DMS79 (cell line): Measurements from ENCODE around the gene FUNDC1.
"Not testable (repeated sequence)": the region's sequence is repeated elsewhere in the genome, so short reads cannot be mapped to it uniquely, and the experiment has no call there.

Experiments
- DNase-seq: peaks from one replicate; lab custom pipeline; 2025; lab: John Stamatoyannopoulos, UW

Gene FUNDC1, protein sequence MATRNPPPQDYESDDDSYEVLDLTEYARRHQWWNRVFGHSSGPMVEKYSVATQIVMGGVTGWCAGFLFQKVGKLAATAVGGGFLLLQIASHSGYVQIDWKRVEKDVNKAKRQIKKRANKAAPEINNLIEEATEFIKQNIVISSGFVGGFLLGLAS

DNA sequence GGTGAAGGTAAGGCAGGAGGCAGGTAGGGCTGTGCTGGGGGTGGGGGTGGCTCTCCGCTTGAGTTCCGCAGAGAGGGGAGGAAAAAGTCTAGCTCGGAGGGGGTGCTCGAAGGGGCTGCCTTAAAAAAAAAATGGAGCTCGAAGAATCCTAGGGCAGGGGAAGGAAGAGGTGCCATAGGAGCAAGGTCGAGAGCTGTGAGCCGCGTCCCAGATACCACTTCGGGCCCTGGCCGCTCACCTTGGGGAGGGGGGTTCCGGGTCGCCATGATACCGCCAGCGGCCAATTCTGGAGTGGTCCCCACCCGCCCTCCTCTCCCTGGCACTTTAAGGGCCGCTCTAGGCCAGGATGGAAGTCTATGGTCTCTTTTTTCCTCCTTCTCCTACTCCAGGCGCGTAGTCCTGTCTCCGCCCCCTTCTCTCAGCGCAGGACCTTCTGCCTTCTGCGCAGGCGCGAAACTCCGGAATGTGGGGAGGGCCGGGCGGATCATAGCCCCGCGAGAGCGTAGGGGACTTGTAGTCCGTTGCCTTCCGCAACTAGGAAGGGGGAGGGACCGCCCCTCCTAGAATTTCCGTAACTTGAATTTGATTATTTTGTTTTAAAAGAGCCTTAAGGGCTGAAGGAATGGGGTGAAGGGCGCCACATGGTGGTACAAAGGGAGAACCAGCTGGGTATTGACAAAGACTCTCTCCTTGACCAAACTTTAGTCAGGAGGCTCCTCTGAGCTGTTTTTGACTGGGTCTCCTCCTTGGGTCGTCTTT lies at the start of gene FUNDC1:
Gene FUNDC1 (minus strand): TSS at position 293 of the 759 bp plus-strand sequence. CDS start 27 bp downstream, at position 266.
- DNase-seq, result peak; percentile 76

GRCh38 chrX:44585866-44586265 lies 43.2 kb upstream of the FUNDC1 start:
- no peak for DNase-seq

DNA sequence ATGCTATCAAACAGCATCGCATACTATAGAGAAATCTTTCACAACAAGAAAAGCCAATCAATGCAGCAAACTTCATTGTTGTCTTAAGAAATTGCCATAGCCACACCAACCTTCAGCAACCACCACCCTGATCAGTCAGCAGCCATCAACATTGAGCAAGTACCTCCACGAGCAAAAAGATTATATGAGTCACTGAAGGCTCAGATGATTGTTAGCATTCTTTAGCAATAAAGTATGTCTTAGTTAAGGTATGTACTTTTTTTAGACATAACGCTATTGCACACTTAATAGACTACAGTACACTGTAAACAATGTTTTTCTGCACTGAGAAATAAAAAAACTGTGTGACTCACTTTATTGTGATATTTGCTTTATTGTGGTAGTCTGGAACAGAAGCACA lies 37.8 kb upstream of the FUNDC1 start:
- DNase-seq, result no peak

GRCh38 chrX:44572340-44572938 lies 29.8 kb upstream of the FUNDC1 start:
- DNase-seq, result no peak

- no peak for DNase-seq
Observed at GRCh38 chrX:44570522-44570921, 27.9 kb upstream of the FUNDC1 start.

DNA sequence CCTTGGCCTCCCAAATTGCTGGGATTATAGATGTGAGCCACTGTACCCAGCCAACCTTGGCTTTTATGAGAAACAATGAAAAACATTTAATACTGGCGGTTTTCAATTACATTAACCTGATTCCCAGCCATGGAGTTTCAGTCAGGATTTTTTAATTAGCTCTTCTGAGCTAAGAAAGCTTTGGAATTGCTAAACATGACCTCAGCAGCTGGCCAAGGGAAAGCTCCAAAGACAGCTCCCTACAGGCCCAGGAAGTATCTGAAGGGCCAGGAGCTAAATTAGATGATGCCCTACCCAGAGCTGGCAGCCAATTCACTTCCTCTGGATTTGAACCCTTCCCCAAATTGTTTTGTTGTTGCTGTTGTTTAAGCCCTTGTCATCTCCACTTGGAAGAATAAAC lies 26.5 kb upstream of the FUNDC1 start:
- no peak for DNase-seq

- no peak for DNase-seq
Observed at GRCh38 chrX:44568196-44568595, 25.5 kb upstream of the FUNDC1 start.

GRCh38 chrX:44561896-44562295 lies 19.2 kb upstream of the FUNDC1 start:
- not testable (repeated sequence) for DNase-seq

DNA sequence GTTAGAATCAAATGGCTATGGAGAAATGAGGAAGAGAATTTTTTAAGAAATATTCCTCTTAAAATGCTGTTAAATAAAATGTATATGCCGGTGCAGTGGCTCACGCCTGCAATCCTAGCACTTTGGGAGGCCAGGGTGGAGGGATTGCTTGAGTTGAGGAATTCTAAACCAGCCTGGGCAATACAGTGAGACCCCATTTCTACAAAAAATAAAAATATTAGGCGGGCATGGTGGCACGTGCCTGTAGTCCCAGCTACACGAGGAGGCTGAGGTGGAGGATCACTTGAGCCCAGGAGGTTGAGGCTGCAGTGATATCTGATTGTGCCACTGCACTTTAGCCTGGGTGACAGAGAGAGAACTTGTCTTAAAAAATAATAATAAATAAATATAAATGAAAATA lies 7.9 kb upstream of the FUNDC1 start:
- DNase-seq, result no peak

GRCh38 chrX:44545454-44545853 lies 2.8 kb upstream of the FUNDC1 start:
- not testable (repeated sequence) for DNase-seq

DNA sequence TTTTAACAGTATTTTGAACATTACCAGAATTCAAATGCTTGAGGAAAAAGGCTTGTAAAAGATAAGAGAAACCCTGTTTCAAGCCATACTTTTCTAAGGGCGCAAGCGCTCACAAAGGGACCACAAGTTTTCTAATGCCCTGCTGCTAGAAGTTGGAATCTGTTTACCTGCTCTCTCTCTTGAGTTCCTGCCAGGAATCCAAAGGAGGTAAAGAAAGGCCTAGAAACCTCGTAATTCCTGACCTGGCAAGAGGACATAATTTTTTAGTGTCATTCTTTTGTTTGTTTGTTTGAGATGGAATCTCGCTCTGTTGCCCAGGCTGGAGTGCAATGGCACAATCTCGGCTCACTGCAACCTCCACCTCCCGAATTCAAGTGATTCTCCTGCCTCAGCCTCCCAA lies 1.4 kb upstream of the FUNDC1 start:
- no peak for DNase-seq

- no peak for DNase-seq
Observed at GRCh38 chrX:44536198-44536597, 6.5 kb downstream of the FUNDC1 start.

DNA sequence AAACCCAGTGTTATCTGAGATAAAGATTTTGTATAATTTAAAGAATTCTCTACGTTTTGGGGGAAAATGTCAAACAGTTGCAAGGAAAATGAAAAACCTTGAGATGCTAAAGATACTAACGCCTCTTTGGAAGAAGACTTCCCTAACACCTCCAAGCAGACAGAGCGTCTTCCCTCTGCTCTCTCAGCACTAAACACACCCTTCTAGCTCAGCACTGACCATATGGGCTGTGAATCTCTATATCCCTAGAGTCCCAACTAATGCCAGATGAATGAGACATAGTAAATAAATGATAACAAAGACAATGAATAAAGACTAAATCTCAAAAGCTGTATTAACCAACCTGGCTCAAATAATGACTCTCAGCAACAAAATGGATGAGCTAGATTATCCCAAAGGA lies 13.3 kb downstream of the FUNDC1 start:
- DNase-seq, result no peak

DNA sequence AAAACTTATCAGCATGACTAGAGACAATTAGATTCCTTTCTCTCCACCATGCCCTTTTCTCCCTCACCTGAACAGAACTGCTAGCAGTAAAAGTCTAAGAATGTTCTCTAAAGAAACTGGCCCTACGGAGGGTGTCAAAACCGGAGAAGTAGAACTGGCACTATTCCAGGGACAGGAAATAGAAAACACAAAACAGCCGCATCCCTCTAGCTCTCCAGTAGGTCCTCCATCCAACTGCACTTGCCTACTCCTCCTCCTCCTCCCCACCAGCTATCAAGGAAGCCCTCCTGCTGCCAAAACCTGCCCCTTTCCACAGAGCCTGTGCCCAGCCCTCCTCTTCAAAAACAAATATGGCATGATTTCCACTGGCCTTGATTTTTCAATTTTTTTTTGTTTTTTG lies 28.4 kb downstream of the FUNDC1 start:
- no peak for DNase-seq

GRCh38 chrX:44507292-44507691 lies 35.4 kb downstream of the FUNDC1 start:
- DNase-seq, result no peak

GRCh38 chrX:44506678-44507077 lies 36.0 kb downstream of the FUNDC1 start:
- no peak for DNase-seq

GRCh38 chrX:44503560-44503959 lies 39.1 kb downstream of the FUNDC1 start:
- no peak for DNase-seq

- DNase-seq, result no peak
Observed at GRCh38 chrX:44495091-44495490, 47.6 kb downstream of the FUNDC1 start.

DNA sequence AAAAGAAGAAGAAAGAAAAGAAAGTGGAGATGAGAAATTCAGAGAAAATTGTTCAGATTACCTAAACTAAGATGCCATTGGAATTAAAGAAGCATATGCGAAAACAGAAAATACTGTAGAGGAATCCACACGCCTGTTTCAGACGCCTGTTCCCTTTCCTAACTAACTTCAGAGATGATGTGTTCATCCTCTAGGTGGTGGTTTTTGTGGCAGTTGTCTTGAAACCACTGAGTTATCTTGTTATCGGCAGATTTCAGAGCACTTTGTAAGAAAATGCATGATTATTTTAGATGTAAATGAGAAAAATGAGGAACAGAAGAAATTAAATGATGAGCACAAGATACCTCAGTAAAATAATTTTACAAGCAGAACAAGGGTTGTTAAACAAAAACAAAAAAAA lies 48.3 kb downstream of the FUNDC1 start:
- no peak for DNase-seq

DNA sequence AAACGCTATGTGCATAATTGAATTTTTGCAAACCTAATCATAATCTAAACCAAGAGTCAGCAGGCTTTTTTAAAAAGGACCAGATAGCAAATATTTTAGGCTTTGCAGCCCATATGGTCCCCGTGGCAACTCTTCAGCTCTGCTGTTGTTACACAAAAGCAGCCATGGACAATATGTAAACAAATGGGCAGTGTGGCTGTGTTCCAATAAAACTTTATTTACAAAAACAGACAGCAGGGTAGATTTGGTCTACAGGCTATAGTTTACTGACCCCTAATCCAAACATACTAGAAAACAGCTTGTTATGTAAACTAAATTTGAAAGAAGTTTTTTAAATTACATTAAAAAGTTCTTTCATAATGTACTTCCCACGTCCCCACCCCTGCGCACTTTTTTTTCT lies 53.1 kb downstream of the FUNDC1 start:
- DNase-seq, result no peak

- DNase-seq, result no peak
Observed at GRCh38 chrX:44484607-44485146, 58.0 kb downstream of the FUNDC1 start.

DNA sequence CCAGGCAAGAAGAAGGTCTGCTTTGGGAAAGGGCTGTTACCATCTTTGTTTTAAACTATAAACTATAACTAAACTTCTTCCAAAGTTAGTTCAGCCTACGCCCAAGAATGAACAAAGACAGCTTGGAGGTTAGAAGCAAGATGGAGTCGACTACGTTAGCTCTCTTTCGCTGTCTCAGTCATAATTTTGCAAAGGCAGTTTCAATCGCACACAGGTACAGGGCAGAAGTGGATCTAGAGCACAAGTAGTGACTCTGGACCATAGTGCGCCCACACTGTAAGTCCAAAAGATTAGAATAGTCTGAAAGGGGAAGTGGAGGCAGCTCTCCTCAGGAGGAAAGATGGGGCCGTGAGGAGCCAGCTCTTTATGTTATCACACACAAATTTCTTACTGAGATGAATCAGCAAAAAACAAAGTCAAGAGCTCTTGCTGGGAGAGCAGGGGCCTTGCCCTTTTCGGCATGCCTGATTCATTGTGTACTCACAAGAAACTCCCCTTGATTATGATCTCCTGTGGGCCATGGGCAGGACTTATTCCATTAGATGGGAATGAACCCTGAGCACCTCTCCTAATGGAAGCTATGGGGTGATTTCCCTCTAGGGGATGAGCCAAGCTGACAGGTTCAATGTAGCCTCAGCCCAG lies 58.6 kb downstream of the FUNDC1 start:
- no peak for DNase-seq

GRCh38 chrX:44482575-44482974 lies 60.1 kb downstream of the FUNDC1 start:
- no peak for DNase-seq
